Measurements from ENCODE around the gene ARHGAP26.

ARHGAP26 gene

GRCh38 chr5:143176048-143176447 is 405.9 kb downstream of the ARHGAP26 start:
- DNase-seq = no peak

GRCh38 chr5:143177263-143177983 is 407.2 kb downstream of the ARHGAP26 start:
- no peak for DNase-seq

- no peak for DNase-seq
These were observed 409.1 kb downstream of the ARHGAP26 start for GRCh38 chr5:143179126-143179740.

GRCh38 chr5:143180751-143181150 is 410.6 kb downstream of the ARHGAP26 start:
- DNase-seq = no peak

- DNase-seq = no peak
These were observed 411.0 kb downstream of the ARHGAP26 start for GRCh38 chr5:143181173-143181572.

- no peak for DNase-seq
These were observed 411.9 kb downstream of the ARHGAP26 start for GRCh38 chr5:143182106-143182505.

- DNase-seq = peak; percentile 77
These were observed 413.0 kb downstream of the ARHGAP26 start for GRCh38 chr5:143182901-143183820.

- no peak for DNase-seq
These were observed 413.8 kb downstream of the ARHGAP26 start for GRCh38 chr5:143183989-143184388.

- no peak for DNase-seq
These were observed 416.4 kb downstream of the ARHGAP26 start for GRCh38 chr5:143186623-143187022.

GRCh38 chr5:143187495-143187894 is 417.3 kb downstream of the ARHGAP26 start:
- DNase-seq = no peak

GRCh38 chr5:143188083-143188482 is 417.9 kb downstream of the ARHGAP26 start:
- DNase-seq = no peak

GRCh38 chr5:143188692-143189091 is 418.5 kb downstream of the ARHGAP26 start:
- DNase-seq = no peak

GRCh38 chr5:143190260-143190810 is 420.2 kb downstream of the ARHGAP26 start:
- DNase-seq = no peak

- no peak for DNase-seq
These were observed 421.5 kb downstream of the ARHGAP26 start for GRCh38 chr5:143191720-143192119.

GRCh38 chr5:143192191-143192900 is 422.2 kb downstream of the ARHGAP26 start:
- DNase-seq = no peak

GRCh38 chr5:143194206-143194605 is 424.0 kb downstream of the ARHGAP26 start:
- no peak for DNase-seq

- no peak for DNase-seq
These were observed 424.5 kb downstream of the ARHGAP26 start for GRCh38 chr5:143194713-143195112.

- DNase-seq = no peak
These were observed 425.3 kb downstream of the ARHGAP26 start for GRCh38 chr5:143195491-143195890.

GRCh38 chr5:143196601-143197259 is 426.6 kb downstream of the ARHGAP26 start:
- DNase-seq = no peak

GRCh38 chr5:143197260-143197656 is 427.1 kb downstream of the ARHGAP26 start:
- no peak for DNase-seq

GRCh38 chr5:143198332-143198731 is 428.2 kb downstream of the ARHGAP26 start:
- DNase-seq = no peak

GRCh38 chr5:143199161-143199560 is 429.0 kb downstream of the ARHGAP26 start:
- DNase-seq = no peak
